Panc1 (cell line): ENCODE data around the gene RALGPS1. TPM values are rescaled to one million over a fixed set of nuclear protein-coding genes. Genes with fewer than 3 reads are reported as not detected.

Experiments
- ATAC-seq: fragments of 200-7000 bp; cut with Tn5 transposase; 2 replicates; pipeline ENCODE4 v1.9.1; 2020; ENCODE audit warnings: mild to moderate bottlenecking, moderate library complexity
- BruUV-seq: library from RNA; stranded (reverse); fragments of 400-500 nt; replicated peaks from 2 replicates; lab custom pipeline; 2021; lab: Mats Ljungman, UMichigan
- CTCF ChIA-PET: fragments of 300-600 bp; sonication (Branson Sonifier 250); formaldehyde crosslinking; loops from one replicate; lab custom pipeline; 2022; ENCODE audit warnings: antibody characterized with exemption; lab: Charles Lee
- POLR2A ChIA-PET: fragments of 300-600 bp; sonication (Branson Sonifier 250); formaldehyde crosslinking; loops from one replicate; lab custom pipeline; 2022; ENCODE audit warnings: antibody characterized with exemption; lab: Charles Lee
- DNase-seq: peaks from one replicate; pipeline ENCODE4 v3.0.0-alpha.2; 2010; ENCODE audit warnings: low read depth, low spot score
- H3K27ac ChIP-seq: 2 replicates; pipeline ENCODE4 v1.5.1; 2011; ENCODE audit warnings: mild to moderate bottlenecking, low read length, inconsistent platforms
- H3K27me3 ChIP-seq: fragments of 200-500 bp; sonication (Bioruptor generic); 2 replicates; pipeline ENCODE4 v1.6.0; 2014; ENCODE audit warnings: low read length, inconsistent platforms; ENCODE audit not compliant: control insufficient read depth, insufficient read depth
- H3K36me3 ChIP-seq: fragments of 200-500 bp; sonication (Bioruptor generic); 2 replicates; pipeline ENCODE4 v1.5.1; 2014; ENCODE audit warnings: inconsistent platforms, mild to moderate bottlenecking, low read length, moderate library complexity; ENCODE audit not compliant: control insufficient read depth, insufficient read depth
- H3K4me1 ChIP-seq: 2 replicates; pipeline ENCODE4 v1.5.1; 2011; ENCODE audit warnings: inconsistent platforms, mild to moderate bottlenecking, low read length, moderate library complexity; ENCODE audit not compliant: control insufficient read depth, insufficient read depth
- H3K4me3 ChIP-seq, 2 experiments: 2 replicates each; pipeline ENCODE4 v1.5.1; 2011 to 2012; ENCODE audit warnings: low read depth in 2 of 2, low read length in 2 of 2, mild to moderate bottlenecking in 2 of 2, inconsistent platforms in 1 of 2, moderate library complexity in 1 of 2
- H3K9me3 ChIP-seq: fragments of 200-500 bp; sonication (Bioruptor generic); 2 replicates; pipeline ENCODE4 v1.5.1; 2014; ENCODE audit warnings: low read depth, mild to moderate bottlenecking, inconsistent platforms, low read length, moderate library complexity; ENCODE audit not compliant: control insufficient read depth, insufficient read depth
- CTCF ChIP-seq: fragments of 450-650 bp; IDR thresholded peaks from 2 replicates; pipeline ENCODE4 v1.5.1; 2017; ENCODE audit warnings: mild to moderate bottlenecking
- POLR2AphosphoS5 ChIP-seq: IDR thresholded peaks from 2 replicates; pipeline ENCODE4 v1.6.1; 2012; ENCODE audit warnings: mild to moderate bottlenecking, low read depth, low read length, moderate library complexity
- REST ChIP-seq, 2 experiments: IDR thresholded peaks; 2 replicates each; pipeline ENCODE4 v1.6.1; 2011 to 2012; ENCODE audit warnings: low read depth in 2 of 2, control low read depth in 1 of 2, low read length in 1 of 2, mild to moderate bottlenecking in 1 of 2, moderate library complexity in 1 of 2; ENCODE audit not compliant: insufficient read depth in 1 of 2
- SIN3A ChIP-seq: IDR thresholded peaks from 2 replicates; pipeline ENCODE4 v1.6.1; 2012; ENCODE audit warnings: low read depth, mild to moderate bottlenecking, low read length, moderate library complexity, borderline replicate concordance; ENCODE audit not compliant: insufficient read depth
- TCF7L2 ChIP-seq: IDR thresholded peaks from 2 replicates; pipeline ENCODE4 v1.6.1; 2011; ENCODE audit warnings: mild to moderate bottlenecking, low read depth, low read length, inconsistent platforms
- in situ Hi-C: cut with HindIII; loops from 2 replicates; pipeline ENCODE4 v1.10.0; 2016; ENCODE audit warnings: low sequenced_read_pairs, low pct_unique_long_range_greater_than_20kb
- intact Hi-C: fragments of 100-400 bp; cut with micrococcal nuclease; formaldehyde crosslinking; loops from one replicate; pipeline ENCODE4 v1.10.0; 2022; ENCODE audit not compliant: unreplicated experiment
- total RNA-seq: library from RNA; stranded (reverse); gene quantifications from one replicate; pipeline ENCODE4 v1.2.1, GENCODE V29; 2021; ENCODE audit not compliant: unreplicated experiment

Gene RALGPS1
- total RNA-seq, 1 experiment from 2014 or later, result 7.2 TPM

GRCh38 chr9:126959336-126959735 lies 44.8 kb downstream of the RALGPS1 start:
- H3K9me3 ChIP-seq, result no peaks in the 10 kb centered on the region
- in situ Hi-C loops, result no loop called here
- DNase-seq, result no peak
- H3K4me1 ChIP-seq, result no peaks in the 10 kb centered on the region
- H3K36me3 ChIP-seq, result no peaks in the 10 kb centered on the region
- H3K27ac ChIP-seq, result no peak overlapping the region
- ChIA-PET POLR2A (no interaction called here), CTCF (no interaction called here)
- BruUV-seq, result no TSS peak
- intact Hi-C loops, result no loop called here
- no peak overlapping the region for H3K4me3 ChIP-seq
- TF ChIP-seq CTCF, result no peak
- TF ChIP-seq REST (IDR thresholded peaks at IDR 0.05; ENCODE audit: insufficient read depth in 1 of 2, low read depth in 2 of 2, low read length in 1 of 2), result no peak
- TF ChIP-seq SIN3A, result no peak
- no peak for TF ChIP-seq POLR2AphosphoS5
- TF ChIP-seq TCF7L2, result no peak
- no peaks in the 10 kb centered on the region for H3K27me3 ChIP-seq
- no peak for ATAC-seq

- in situ Hi-C loops, result no loop called here
- DNase-seq (no peak), ATAC-seq (no peak)
- POLR2A ChIA-PET, result no interaction called here
- CTCF ChIA-PET, result no interaction called here
- Histone ChIP-seq H3K4me3 (no peak overlapping the region), H3K27me3 (no peaks in the 10 kb centered on the region), H3K36me3 (no peaks in the 10 kb centered on the region), H3K4me1 (no peaks in the 10 kb centered on the region), H3K27ac (no peak overlapping the region), H3K9me3 (no peaks in the 10 kb centered on the region)
- TF ChIP-seq POLR2AphosphoS5, result no peak
- no peak for TF ChIP-seq CTCF
- TF ChIP-seq TCF7L2, result no peak
- no peak for TF ChIP-seq REST (IDR thresholded peaks at IDR 0.05; ENCODE audit: insufficient read depth in 1 of 2, low read depth in 2 of 2, low read length in 1 of 2)
- TF ChIP-seq SIN3A, result no peak
- BruUV-seq, result no TSS peak
- intact Hi-C loops, result no loop called here
Observed at GRCh38 chr9:126959917-126960316, 45.3 kb downstream of the RALGPS1 start.
